ENCODE results near the gene SMYD5. TPM values are rescaled to one million over a fixed set of nuclear protein-coding genes. Genes with fewer than 3 reads are reported as not detected.

The SMYD5 gene
- total RNA-seq, 1 donor from 2014 or later: 10.1 TPM

DNA sequence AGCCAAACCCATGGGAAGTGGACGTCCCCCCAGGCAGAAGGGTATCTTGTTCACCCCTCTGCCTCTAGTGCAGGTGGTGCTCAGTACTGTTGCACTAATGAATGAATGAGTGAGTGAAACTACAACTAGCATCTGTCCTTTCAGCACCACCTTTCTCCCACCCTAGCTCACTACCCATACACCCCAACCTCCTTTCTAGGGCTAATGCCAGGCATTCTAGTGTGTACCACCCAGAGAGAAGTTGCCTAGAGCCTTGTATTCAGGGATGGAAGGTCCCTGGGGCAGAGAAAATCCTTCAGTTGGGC is 42.5 kb downstream of the SMYD5 start:
- no peak overlapping the region for H3K27ac ChIP-seq
- intact Hi-C loops (cut with DNase I): no loop called here
- TF ChIP-seq, protein P1, sequence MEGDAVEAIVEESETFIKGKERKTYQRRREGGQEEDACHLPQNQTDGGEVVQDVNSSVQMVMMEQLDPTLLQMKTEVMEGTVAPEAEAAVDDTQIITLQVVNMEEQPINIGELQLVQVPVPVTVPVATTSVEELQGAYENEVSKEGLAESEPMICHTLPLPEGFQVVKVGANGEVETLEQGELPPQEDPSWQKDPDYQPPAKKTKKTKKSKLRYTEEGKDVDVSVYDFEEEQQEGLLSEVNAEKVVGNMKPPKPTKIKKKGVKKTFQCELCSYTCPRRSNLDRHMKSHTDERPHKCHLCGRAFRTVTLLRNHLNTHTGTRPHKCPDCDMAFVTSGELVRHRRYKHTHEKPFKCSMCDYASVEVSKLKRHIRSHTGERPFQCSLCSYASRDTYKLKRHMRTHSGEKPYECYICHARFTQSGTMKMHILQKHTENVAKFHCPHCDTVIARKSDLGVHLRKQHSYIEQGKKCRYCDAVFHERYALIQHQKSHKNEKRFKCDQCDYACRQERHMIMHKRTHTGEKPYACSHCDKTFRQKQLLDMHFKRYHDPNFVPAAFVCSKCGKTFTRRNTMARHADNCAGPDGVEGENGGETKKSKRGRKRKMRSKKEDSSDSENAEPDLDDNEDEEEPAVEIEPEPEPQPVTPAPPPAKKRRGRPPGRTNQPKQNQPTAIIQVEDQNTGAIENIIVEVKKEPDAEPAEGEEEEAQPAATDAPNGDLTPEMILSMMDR (IDR thresholded peaks at IDR 0.05): no peak
- H3K4me3 ChIP-seq: no peak overlapping the region
- no peaks in the 10 kb centered on the region for H3K27me3 ChIP-seq
- H3K9me3 ChIP-seq: no peaks in the 10 kb centered on the region
- no peaks in the 10 kb centered on the region for H3K4me1 ChIP-seq
- peaks cover 28 to 31% of the 10 kb centered on the region in 2 donors for H3K36me3 ChIP-seq
- DNase-seq (ENCODE audit: low spot score in 2 of 2): no peak

DNA sequence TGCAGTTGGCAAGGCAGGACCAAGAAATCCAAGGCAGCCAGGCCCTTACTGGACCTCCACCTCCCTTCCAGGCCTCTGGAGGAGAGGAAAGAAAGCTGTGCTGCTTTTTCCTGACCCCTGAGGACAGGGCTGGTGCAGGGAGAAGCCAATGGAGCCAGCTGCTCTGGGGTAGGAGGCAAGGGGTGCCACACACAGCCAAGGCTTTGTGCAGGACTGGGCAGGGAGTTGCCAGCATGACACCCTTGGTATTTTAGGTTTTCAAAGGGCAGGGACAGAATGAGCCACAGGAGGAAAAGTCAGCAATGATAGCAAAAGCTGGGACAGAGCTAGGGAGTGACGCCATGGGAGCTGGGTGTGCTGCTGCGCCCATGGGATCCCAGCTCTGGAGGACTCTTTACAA is 43.0 kb downstream of the SMYD5 start:
- no peak for DNase-seq (ENCODE audit: low spot score in 2 of 2)
- TF ChIP-seq, protein P1 (IDR thresholded peaks at IDR 0.05): no peak
- intact Hi-C loops (cut with DNase I): no loop called here
- Histone ChIP-seq H3K4me1 (no peaks in the 10 kb centered on the region), H3K9me3 (no peaks in the 10 kb centered on the region), H3K4me3 (no peak overlapping the region), H3K36me3 (peaks cover 23 to 26% of the 10 kb centered on the region in 2 donors), H3K27me3 (no peaks in the 10 kb centered on the region), H3K27ac (no peak overlapping the region)

DNA sequence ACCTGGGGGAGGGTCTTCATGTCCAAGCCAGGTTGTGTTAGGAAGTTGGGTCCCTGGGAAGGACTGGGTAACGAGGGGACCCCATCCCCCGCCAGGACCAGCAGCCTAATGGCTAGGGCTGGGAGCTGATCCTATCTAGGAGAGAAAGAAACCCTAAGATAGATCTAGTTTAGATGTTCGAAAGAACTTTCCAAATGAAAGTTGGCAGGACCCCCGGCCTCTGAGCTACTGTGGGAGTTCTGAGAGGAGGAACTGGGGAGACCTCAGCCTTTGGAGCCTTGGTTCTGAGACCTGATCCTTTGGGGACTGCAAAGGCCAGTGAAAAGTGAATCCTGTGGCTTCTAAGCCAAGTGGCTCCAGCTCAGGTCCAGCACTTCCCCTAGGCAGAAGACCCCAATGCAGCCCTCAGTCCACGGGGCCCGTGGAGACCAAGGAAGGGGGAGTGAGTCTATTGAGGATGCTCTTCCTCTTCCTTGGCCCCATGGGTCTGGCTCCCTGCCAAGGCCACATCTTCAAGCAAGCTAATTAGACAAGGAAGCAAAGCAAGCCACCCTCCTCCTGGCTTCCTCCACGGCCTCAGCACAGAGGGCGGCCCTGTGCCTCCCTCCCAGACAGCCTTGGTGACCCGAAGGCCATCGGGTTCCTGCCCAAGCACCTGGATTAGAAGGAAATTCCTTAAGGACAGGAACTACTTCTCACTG is 43.5 kb downstream of the SMYD5 start:
- Histone ChIP-seq H3K27ac (no peak overlapping the region), H3K9me3 (no peaks in the 10 kb centered on the region), H3K36me3 (peaks cover 18 to 21% of the 10 kb centered on the region in 2 donors), H3K27me3 (no peaks in the 10 kb centered on the region), H3K4me1 (no peaks in the 10 kb centered on the region), H3K4me3 (no peak overlapping the region)
- intact Hi-C loops (cut with DNase I): no loop called here
- TF ChIP-seq, protein P1 (IDR thresholded peaks at IDR 0.05): no peak
- no peak for DNase-seq (ENCODE audit: low spot score in 2 of 2)

DNA sequence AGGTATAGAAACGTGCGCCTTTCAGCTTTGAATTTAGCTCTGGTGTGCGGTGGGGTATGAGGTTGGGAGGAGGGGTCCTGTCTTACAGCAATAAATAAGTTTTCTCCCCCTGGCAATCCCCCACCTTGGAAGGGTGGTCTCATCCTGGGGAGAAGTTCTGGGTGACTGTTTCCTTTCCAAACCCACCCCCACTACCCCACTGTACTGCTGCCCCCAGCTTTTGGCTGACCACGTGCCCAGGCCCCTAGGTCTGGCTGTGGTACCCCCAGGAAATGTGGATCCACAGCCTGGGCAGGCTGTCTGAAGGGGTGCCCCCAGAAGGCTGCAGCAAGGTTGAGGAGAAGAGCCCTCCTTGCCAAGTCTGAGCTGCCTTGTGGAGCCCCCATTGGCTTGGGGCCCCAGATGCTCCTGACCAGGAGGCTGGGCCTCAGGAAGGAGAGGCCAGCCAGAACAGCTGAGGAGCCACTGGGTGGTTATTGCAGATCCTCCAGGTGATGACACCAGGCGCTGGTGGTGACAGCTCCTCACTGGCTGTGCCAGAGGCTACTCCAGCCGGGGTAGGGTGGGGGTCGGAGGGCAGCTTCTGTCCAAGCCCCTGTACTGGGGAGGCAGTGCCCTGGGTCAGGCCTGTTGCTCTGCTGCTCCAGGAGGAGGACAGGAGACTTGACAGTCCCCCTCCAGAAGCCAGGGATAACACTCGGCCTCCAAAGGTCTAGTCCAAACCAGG is 44.3 kb downstream of the SMYD5 start:
- intact Hi-C loops (cut with DNase I): no loop called here
- Histone ChIP-seq H3K27me3 (no peaks in the 10 kb centered on the region), H3K4me3 (no peak overlapping the region), H3K9me3 (no peaks in the 10 kb centered on the region), H3K36me3 (peaks cover 11 to 13% of the 10 kb centered on the region in 2 donors), H3K27ac (no peak overlapping the region), H3K4me1 (no peaks in the 10 kb centered on the region)
- no peak for DNase-seq (ENCODE audit: low spot score in 2 of 2)
- TF ChIP-seq, protein P1 (IDR thresholded peaks at IDR 0.05): no peak

DNA sequence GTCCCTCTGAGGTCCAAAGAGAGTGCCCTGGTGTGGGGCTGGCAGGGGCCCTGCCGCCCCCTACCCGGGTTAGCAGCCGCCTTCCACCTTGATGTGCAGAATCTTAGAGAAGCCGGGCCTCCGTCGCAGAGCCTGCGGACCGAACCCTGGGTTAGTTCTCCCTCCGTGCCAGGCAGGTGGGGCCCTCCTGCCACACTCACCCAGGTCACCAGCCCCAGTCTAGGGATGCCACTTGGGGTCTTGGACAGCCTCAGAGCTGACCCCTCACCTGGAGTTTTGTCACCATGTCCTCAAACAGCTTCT is 44.8 kb downstream of the SMYD5 start:
- Histone ChIP-seq H3K4me3 (no peak overlapping the region), H3K4me1 (no peaks in the 10 kb centered on the region), H3K27ac (no peak overlapping the region), H3K36me3 (peaks cover 7 to 8% of the 10 kb centered on the region in 2 donors), H3K27me3 (no peaks in the 10 kb centered on the region), H3K9me3 (no peaks in the 10 kb centered on the region)
- intact Hi-C loops (cut with DNase I): no loop called here
- no peak for DNase-seq (ENCODE audit: low spot score in 2 of 2)
- TF ChIP-seq, protein P1 (IDR thresholded peaks at IDR 0.05): no peak
